PC-3 (cell line): ENCODE measurements around the gene IFFO2. TPM values are rescaled to one million over a fixed set of nuclear protein-coding genes. Genes with fewer than 3 reads are reported as not detected.

Experiments used
- ATAC-seq: fragments of 200-7000 bp; cut with Tn5 transposase; 2 replicates; pipeline ENCODE4 v1.9.1; 2020; ENCODE audit warnings: mild to moderate bottlenecking, moderate library complexity
- BruUV-seq: library from RNA; stranded (reverse); fragments of 400-500 nt; replicated peaks from 2 replicates; lab custom pipeline; 2021; lab: Mats Ljungman, UMichigan
- CTCF ChIA-PET: fragments of 300-600 bp; sonication (Branson Sonifier 250); formaldehyde crosslinking; loops from one replicate; lab custom pipeline; 2022; ENCODE audit warnings: antibody characterized with exemption; lab: Charles Lee
- POLR2A ChIA-PET: fragments of 300-600 bp; sonication (Branson Sonifier 250); formaldehyde crosslinking; loops from one replicate; lab custom pipeline; 2022; ENCODE audit warnings: antibody characterized with exemption; ENCODE audit not compliant: unreplicated experiment; lab: Charles Lee
- DNase-seq: peaks from one replicate; pipeline ENCODE4 v3.0.0-alpha.2; 2015
- H2AFZ ChIP-seq: fragments of 300-600 bp; sonication (generic); 2 replicates; pipeline ENCODE4 v1.6.0; 2016; ENCODE audit warnings: antibody characterized with exemption, low read length
- H3F3A ChIP-seq: fragments of 300-600 bp; sonication (generic); one replicate; pipeline ENCODE4 v1.6.0; 2017; ENCODE audit warnings: antibody characterized with exemption, low read length, control low read depth, mild to moderate bottlenecking; ENCODE audit not compliant: unreplicated experiment
- H3K27ac ChIP-seq: fragments of 300-600 bp; sonication (generic); 2 replicates; pipeline ENCODE4 v1.5.1; 2016; ENCODE audit warnings: mild to moderate bottlenecking, low read length
- H3K27me3 ChIP-seq: fragments of 300-600 bp; sonication (generic); 2 replicates; pipeline ENCODE4 v1.6.1; 2016; ENCODE audit warnings: low read length, mixed read lengths
- H3K36me3 ChIP-seq: fragments of 300-600 bp; sonication (generic); 2 replicates; pipeline ENCODE4 v1.6.1; 2016; ENCODE audit warnings: low read depth, mixed run types, low read length, mixed read lengths
- H3K4me1 ChIP-seq: fragments of 300-600 bp; sonication (generic); 2 replicates; pipeline ENCODE4 v1.5.1; 2016; ENCODE audit warnings: low read length; ENCODE audit not compliant: insufficient read depth
- H3K4me2 ChIP-seq: fragments of 300-600 bp; sonication (generic); 2 replicates; pipeline ENCODE4 v1.6.0; 2016; ENCODE audit warnings: low read length
- H3K4me3 ChIP-seq: fragments of 300-600 bp; sonication (generic); 2 replicates; pipeline ENCODE4 v1.5.1; 2016; ENCODE audit warnings: mild to moderate bottlenecking, low read length, mixed read lengths
- H3K79me2 ChIP-seq: fragments of 300-600 bp; sonication (generic); 2 replicates; pipeline ENCODE4 v1.6.1; 2017; ENCODE audit warnings: low read length, mixed read lengths
- H3K9ac ChIP-seq: fragments of 300-600 bp; sonication (generic); 2 replicates; pipeline ENCODE4 v1.6.0; 2016; ENCODE audit warnings: mild to moderate bottlenecking, low read length
- H3K9me2 ChIP-seq: fragments of 300-600 bp; sonication (generic); replicated peaks from 2 replicates; pipeline ENCODE4 v1.6.1; 2016; ENCODE audit warnings: mixed run types, low read length, mixed read lengths
- H3K9me3 ChIP-seq: fragments of 300-600 bp; sonication (generic); 2 replicates; pipeline ENCODE4 v1.6.1; 2016; ENCODE audit warnings: low read length, mixed read lengths
- H4K20me1 ChIP-seq: fragments of 300-600 bp; sonication (generic); 2 replicates; pipeline ENCODE4 v1.6.1; 2016; ENCODE audit warnings: low read length, mixed read lengths
- CTCF ChIP-seq: fragments of 300-600 bp; sonication (generic); conservative IDR thresholded peaks from 2 replicates; pipeline ENCODE4 v1.5.1; 2017; ENCODE audit warnings: antibody characterized with exemption, low read depth, mild to moderate bottlenecking, low read length
- EZH2 ChIP-seq: fragments of 300-600 bp; sonication (generic); IDR thresholded peaks from one replicate; pipeline ENCODE4 v1.6.1; 2017; ENCODE audit warnings: antibody characterized with exemption, mild to moderate bottlenecking, low read length; ENCODE audit not compliant: unreplicated experiment
- EZH2phosphoT487 ChIP-seq: fragments of 300-600 bp; sonication (generic); IDR thresholded peaks from 2 replicates; pipeline ENCODE4 v1.6.1; 2018; ENCODE audit warnings: mild to moderate bottlenecking, antibody characterized with exemption, low read length, borderline replicate concordance
- intact Hi-C: fragments of 100-400 bp; cut with micrococcal nuclease; formaldehyde crosslinking; loops from 2 replicates; pipeline ENCODE4 v1.9.0; 2023
- total RNA-seq: library from RNA; depleted of rRNA; stranded (reverse); fragments of >200 nt; gene quantifications from 2 replicates; pipeline ENCODE4 v1.2.3, GENCODE V29; 2014

Gene IFFO2
- total RNA-seq, 1 experiment from 2014 or later, result 30.7 TPM

DNA sequence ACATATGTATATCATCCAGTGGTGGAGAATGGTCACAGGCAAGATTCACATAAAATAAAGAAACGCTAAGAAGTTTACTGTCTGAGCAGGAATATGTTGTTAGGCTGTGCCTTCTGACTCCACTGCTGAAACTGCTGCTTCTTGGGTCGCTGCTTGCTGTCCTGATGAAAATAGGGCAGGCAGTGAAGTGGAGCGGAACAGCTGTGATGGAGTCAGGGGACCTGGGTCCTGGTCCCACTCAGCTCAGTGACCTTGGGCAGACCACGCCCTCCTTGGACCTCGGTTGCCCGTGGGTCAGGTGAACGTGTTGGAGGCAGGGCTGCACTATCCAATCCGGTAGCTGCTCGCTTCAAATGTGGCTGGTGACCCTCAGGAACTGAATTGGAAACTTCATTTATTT is 33.4 kb upstream of the IFFO2 start:
- Histone ChIP-seq H3K27me3 (no peaks in the 10 kb centered on the region), H3K9ac (no peak overlapping the region), H3K4me1 (no peaks in the 10 kb centered on the region), H3K27ac (no peak overlapping the region), H3K9me2 (no peaks in the 10 kb centered on the region), H3K79me2 (no peaks in the 10 kb centered on the region), H3K36me3 (no peaks in the 10 kb centered on the region), H3K9me3 (no peaks in the 10 kb centered on the region), H2AFZ (no peak overlapping the region), H3K4me3 (no peak overlapping the region), H4K20me1 (no peaks in the 10 kb centered on the region), H3K4me2 (no peak overlapping the region), H3F3A (no peaks in the 10 kb centered on the region)
- ATAC-seq, result no peak
- BruUV-seq, result no TSS peak
- no peak for DNase-seq
- ChIA-PET POLR2A (interaction anchor here (0.5 kb wide), 1 partner anchor 33 kb away, joined by 4 read pairs; no protein-coding TSS in a partner anchor), CTCF (no interaction called here)
- intact Hi-C loops, result no loop called here
- no peak for TF ChIP-seq CTCF
- TF ChIP-seq EZH2phosphoT487, result no peak
- TF ChIP-seq EZH2, result no peak

DNA sequence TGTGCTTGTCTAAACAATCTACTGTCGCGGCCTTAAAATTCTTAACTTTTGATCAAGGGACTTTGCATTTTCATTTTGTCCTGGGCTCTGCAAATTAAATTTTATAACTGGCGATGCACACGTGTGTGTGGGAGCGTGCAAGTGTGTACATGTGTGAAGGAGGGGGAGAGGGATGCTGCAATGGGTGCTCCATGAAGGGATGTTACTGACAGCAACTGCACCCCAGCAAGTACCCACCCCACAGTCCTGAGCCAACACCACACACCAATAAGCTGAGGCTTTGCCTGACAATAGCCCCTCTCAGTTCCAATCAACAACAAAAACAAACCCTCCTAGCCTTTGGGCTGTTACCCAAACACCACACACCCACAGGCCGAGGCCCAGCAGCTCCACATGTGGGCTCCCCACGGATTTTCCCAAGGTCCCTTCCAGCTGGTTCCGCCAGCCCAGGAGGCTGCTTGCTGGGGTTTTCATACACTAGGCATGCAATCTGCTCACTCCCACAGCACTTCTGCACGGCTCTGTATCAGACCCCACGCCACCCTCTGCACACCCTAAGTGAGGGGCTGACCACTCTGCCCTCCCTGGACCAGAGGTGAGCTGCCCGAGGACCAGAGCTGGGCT is 32.8 kb upstream of the IFFO2 start:
- DNase-seq, result no peak
- intact Hi-C loops, result no loop called here
- Histone ChIP-seq H3K36me3 (no peaks in the 10 kb centered on the region), H3K4me2 (no peak overlapping the region), H3K4me1 (no peaks in the 10 kb centered on the region), H3K9me2 (no peaks in the 10 kb centered on the region), H3K9ac (no peak overlapping the region), H3K4me3 (no peak overlapping the region), H3K27ac (no peak overlapping the region), H3F3A (no peaks in the 10 kb centered on the region), H3K27me3 (no peaks in the 10 kb centered on the region), H3K79me2 (no peaks in the 10 kb centered on the region), H4K20me1 (no peaks in the 10 kb centered on the region), H2AFZ (no peak overlapping the region), H3K9me3 (no peaks in the 10 kb centered on the region)
- no TSS peak for BruUV-seq
- ATAC-seq, result no peak
- CTCF ChIA-PET, result no interaction called here
- POLR2A ChIA-PET, result interaction anchor here (0.5 kb wide), 1 partner anchor 32 kb away, joined by 4 read pairs; no protein-coding TSS in a partner anchor
- TF ChIP-seq EZH2phosphoT487 (no peak), EZH2 (no peak), CTCF (no peak)

GRCh38 chr1:18981242-18981641 is 24.8 kb upstream of the IFFO2 start:
- POLR2A ChIA-PET, result no interaction called here
- ATAC-seq, result no peak
- BruUV-seq, result no TSS peak

More at GRCh38 chr1:18981242-18981641, 24.8 kb upstream of the IFFO2 start:
- no peaks in the 10 kb centered on the region for H4K20me1 ChIP-seq
- no peak overlapping the region for H2AFZ ChIP-seq
- H3K4me3 ChIP-seq, result no peak overlapping the region
- no peak overlapping the region for H3K4me2 ChIP-seq
- CTCF ChIA-PET, result no interaction called here
- H3K79me2 ChIP-seq, result no peaks in the 10 kb centered on the region
- H3K27me3 ChIP-seq, result no peaks in the 10 kb centered on the region
- TF ChIP-seq EZH2phosphoT487, result no peak
- no peak for TF ChIP-seq CTCF
- intact Hi-C loops, result no loop called here
- no peaks in the 10 kb centered on the region; the same call in 1 of the 2 replicates for H3K9me3 ChIP-seq
- H3K36me3 ChIP-seq, result no peaks in the 10 kb centered on the region
- no peak overlapping the region for H3K9ac ChIP-seq
- DNase-seq, result no peak
- H3K4me1 ChIP-seq, result peaks cover 6% of the 10 kb centered on the region; the same call in 1 of the 2 replicates
- H3F3A ChIP-seq, result no peaks in the 10 kb centered on the region
- no peak overlapping the region for H3K27ac ChIP-seq
- H3K9me2 ChIP-seq, result no peaks in the 10 kb centered on the region
